HG03135 (cell line): Measurements from ENCODE around the gene TRDN.
"Not testable (repeated sequence)": the region's sequence is repeated elsewhere in the genome, so short reads cannot be mapped to it uniquely, and the experiment has no call there.

Experiments
- ATAC-seq: cut with Tn5 transposase; IDR thresholded peaks from one replicate; pipeline ENCODE4 v1.9.1; 2021; ENCODE audit warnings: mild to moderate bottlenecking, moderate library complexity; ENCODE audit not compliant: unreplicated experiment

Gene TRDN

DNA sequence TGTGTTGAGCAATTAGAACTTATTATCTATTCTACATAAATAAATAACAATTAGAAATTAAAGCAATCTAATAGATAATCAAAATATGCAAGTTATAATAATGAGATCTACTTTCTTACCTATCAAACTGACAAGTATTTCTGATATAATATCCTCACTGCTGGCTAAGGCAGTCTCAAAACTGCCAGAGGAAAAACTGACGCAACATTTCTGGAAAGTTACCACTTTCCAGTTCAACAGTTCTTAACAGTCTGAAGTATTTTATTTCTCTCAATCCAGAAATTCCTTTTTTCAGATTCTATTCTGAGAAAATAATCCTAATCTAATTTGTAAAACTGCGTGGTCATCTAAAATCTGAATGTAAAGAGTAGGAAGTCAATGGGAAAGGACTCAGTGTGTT is 121.0 kb downstream of the TRDN start:
- ATAC-seq, result no peak

DNA sequence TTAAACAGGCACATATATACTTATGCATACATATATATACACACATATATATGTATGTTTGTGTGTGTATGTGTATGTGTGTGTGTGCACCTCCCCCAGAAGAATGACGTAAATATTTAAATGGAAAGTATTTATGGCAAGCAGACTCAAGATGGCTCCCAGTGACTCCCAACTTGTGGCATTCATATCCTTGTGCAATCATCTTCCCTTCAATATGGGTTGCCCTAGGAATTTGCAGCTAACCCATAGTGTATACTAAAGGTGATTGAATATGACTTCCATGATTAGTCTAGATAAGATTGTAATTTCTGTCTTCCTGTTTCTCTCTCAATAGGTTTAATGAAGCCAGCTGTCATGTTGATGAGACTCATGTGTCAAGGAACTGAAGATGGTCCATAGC is 127.6 kb downstream of the TRDN start:
- ATAC-seq, result no peak

DNA sequence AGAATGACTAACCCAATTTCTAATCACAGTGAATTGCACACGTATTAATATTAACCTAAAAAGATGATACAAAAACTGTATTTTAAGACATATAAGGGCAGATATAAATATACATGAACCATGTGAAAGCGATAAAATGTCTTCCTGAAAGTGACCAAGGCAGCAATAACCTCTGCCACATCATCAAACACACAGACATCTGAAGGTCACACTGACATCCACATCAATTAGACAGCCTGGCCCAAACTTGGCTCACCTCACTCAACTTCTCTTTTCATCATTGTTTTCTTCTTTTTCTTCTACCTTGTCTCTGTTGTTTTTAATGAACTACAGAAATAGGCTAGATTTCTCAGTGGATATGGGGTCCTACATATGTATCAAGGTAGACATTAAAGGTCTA is 128.5 kb downstream of the TRDN start:
- no peak for ATAC-seq

DNA sequence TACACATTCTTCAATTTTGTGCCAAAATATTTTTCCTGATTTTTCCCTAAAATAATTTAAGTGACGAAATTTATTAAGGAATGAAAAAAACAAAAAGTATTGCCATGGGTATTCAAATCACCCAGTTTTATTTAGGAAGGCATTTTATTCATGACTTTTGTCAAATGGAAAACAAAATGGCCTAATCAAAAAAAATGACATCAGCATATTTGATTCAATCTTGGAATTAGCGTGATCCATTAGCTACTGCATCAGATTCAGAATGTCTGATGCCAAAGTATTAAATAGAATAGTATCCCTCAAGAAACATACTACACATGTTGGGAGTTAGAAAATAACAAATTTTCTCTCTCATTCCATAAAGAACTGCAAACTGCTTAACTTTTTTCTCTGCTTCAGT is 129.2 kb downstream of the TRDN start:
- no peak for ATAC-seq

DNA sequence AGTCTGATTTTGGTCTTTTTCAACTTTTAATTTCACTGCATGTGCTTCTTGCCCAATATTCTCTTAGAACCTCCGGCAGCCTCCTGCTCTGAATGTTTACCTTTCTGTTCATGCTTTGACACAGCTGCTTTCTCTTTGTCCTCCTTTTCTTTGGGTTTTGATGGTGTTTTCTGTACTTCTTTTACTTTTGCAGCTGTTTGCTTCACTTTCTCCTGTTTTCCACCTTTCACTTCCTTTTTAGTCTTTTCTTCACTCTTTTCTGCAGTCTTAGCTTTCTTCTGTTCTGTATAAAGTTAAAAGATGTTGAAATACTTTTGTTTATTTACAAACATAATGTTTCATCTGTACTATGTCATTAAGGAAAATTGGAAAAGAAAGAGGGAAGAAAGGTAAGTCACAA is 133.1 kb downstream of the TRDN start:
- ATAC-seq, result no peak

DNA sequence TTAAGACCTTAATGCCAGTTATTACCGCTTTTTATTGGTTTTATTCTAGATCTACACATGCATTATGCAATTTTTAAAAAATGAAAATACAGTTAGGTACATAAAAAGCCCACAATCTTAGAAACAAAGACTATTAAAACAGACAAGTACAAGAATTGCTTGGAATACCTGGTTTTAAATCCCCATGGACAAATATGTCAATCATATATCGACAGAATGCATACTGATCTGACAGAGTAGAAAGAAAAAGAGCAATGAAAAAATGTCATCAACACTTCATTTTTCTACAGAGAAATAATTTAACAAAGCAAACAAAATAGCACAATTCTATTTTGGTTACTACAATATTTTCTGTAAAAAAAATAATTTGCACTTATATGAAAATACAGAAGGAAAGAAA is 139.7 kb downstream of the TRDN start:
- ATAC-seq, result no peak

DNA sequence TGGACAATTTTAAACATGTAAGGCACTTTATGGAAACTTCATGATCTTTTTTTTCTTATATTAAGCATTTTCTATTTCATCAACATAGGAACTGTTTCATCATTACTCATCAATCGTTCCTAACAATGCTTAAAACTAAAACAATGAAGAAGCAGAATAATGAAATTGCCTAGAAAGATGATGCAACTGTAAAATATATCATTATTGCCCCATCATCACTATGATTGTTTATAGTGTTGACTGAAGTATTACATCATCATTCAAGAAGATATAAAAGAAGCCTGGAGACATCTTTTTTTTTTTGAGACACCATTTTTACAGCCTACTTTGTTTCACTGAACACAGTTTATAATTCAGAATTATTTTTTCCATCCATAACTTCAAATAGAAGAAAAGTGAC is 147.2 kb downstream of the TRDN start:
- no peak for ATAC-seq

DNA sequence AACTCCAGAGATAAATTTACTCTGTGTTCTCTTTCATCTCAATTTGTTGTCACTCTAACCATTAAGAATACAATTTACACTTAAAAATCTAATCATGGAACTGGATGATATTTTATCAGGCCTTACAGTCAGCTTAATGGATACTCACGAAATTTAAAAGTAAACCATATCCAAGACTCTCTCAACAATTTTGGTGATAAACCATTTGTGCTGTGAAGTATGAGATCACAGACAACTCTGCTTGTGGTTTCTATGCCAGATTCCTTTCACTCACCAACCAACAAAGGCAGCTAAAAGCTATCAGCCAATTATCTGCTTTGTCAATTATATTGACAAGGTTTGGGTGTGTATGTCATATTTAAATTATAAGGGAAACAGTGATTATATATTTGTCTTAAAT is 155.8 kb downstream of the TRDN start:
- no peak for ATAC-seq

DNA sequence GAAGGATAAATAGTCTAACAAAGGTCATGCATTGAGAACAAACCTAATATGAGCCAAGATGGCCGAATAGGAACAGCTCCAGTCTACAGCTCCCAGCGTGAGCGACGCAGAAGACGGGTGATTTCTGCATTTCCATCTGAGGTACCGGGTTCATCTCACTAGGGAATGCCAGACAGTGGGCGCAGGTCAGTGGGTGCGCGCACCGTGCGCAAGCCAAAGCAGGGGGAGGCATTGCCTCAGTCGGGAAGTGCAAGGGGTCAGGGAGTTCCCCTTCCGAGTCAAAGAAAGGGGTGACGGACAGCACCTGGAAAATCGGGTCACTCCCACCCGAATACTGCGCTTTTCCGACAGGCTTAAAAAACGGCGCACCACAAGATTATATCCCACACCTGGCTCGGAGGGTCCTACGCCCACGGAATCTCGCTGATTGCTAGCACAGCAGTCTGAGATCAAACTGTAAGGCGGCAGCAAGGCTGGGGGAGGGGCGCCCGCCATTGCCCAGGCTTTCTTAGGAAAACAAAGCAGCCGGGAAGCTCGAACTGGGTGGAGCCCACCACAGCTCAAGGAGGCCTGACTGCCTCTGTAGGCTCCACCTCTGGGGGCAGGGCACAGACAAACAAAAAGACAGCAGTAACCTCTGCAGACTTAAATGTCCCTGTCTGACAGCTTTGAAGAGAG is 164.6 kb downstream of the TRDN start:
- not testable (repeated sequence) for ATAC-seq

DNA sequence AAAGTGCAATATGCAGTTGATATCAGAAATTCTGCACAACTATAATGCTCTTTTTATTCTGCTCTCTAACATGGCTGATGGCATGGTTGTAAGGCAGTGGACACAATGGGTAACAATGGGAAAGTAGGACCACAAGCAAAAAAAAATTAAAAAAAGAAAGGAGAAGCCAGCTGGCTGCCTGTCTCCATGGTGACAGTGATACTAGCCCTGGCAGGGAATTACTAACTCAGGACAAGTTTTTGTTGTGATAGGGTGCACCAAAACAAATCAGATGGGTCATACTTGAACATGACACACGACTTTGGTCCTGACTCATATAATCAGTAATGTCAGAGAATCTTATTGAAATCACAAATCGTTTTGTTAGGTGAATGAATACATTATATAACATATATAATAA is 169.4 kb downstream of the TRDN start:
- no peak for ATAC-seq

DNA sequence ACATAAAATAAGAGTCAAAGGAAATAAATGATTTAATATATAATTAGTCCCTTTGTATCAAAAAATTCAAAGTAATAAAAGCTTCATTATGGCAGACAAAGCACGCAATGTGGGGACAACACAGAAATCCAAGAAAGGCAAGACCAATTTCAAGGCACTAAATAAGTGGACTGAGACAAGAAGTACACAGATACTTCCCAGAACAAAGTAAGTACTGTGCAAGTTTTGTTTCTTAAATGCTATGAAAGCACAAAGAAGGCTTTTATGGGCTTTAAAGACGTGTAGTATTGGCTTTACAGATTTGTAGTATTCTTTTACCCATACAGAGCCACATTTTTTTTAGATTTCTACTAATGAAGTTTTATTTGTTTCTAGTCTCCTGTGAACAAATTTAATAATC is 174.6 kb downstream of the TRDN start:
- ATAC-seq, result no peak

DNA sequence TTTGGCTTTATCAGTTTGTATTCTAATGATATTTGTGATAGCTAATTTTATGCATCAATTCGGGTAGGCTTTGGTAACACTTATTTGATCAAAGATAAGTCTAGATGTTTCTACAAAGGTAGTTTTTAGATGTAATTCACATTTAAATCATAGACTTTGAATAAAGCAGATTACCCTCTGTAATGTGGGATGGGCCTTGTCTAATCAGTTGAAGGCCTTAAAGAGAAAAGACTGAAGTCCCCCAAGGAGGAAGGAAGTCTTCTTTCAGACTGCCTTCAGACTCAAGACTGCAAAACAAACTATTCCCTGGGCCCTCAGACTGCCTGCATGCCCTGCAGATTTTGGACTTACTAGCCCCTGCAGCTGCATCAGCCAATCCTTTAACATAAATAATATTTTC is 178.5 kb downstream of the TRDN start:
- no peak for ATAC-seq

DNA sequence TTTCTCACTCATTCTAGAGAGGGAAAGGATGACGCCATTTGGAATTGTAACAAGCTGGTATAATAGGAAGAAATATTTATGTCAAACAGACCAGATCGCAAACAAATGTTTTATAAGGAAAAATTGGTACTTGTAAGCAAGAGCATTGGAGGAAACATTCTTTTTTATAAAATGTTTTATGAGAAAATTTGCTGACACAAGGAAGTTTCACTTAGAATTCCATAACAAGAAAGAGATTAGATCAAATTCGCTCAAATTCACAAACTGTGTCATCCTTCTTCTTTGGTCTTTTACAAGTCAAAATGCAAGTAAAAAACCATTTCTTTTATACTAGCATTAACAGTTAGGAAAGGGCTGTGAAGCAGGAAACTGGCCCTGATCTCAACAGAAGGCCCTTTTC is 179.9 kb downstream of the TRDN start:
- no peak for ATAC-seq

DNA sequence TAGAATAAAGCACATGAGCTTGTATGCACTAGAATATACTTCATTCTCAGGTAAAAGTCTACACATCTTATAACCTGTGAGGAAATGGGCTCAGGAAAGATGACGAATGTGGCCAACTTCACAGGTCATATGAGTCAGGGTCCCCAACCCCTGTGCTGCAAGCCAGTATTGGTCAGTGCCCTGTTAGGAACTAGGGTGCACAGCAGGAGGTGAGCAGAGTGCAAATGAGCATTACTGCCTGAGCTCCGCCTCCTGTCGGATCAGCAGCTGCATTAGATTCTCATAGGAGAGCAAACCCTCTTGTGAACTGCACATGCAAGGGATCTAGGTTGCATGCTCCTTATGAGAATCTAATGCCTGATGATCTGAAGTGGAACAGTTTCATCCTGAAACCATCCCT is 182.3 kb downstream of the TRDN start:
- no peak for ATAC-seq

DNA sequence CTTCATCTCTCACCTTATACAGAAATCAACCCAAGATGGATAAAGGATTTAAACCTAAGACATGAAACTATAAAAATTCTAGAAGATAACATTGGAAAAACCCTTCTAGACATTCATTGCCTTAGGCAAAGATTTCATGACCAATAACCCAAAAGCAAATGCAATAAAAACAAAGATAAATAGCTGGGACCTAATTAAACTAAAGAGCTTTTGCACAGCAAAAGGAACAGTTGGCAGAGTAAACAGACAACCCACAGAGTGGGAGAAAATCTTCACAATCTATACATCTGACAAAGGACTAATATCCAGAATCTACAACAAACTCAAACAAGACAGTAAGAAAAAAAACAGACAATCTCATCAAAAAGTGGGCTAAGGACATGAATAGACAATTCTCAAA is 183.7 kb downstream of the TRDN start:
- not testable (repeated sequence) for ATAC-seq

DNA sequence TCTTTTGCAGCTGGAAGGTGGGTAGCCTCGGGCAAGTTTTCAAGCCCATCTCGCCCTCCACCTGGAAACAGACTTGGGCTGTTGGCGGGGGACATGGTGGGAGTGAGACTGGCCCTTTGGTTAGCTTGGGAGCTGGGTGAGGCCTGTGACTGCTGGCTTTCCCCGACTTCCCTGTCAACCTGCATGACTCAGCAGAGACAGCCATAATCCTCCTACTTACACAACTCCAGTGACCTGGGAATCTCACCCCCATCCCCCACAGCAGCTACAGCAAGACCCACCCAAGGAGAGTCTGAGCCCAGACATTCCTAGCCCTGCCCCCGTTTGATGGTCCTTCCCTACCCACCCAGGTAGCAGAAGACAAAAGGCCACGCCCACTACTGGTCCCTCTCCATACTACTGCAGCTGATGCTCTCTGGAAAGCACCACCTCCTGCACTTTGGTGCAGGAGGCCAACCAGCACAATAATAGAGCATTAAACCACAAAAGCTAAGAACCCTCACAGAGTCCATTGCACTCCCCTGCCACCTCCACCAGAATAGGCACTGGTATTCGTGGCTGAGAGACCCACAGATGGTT is 188.4 kb downstream of the TRDN start:
- no peak for ATAC-seq

DNA sequence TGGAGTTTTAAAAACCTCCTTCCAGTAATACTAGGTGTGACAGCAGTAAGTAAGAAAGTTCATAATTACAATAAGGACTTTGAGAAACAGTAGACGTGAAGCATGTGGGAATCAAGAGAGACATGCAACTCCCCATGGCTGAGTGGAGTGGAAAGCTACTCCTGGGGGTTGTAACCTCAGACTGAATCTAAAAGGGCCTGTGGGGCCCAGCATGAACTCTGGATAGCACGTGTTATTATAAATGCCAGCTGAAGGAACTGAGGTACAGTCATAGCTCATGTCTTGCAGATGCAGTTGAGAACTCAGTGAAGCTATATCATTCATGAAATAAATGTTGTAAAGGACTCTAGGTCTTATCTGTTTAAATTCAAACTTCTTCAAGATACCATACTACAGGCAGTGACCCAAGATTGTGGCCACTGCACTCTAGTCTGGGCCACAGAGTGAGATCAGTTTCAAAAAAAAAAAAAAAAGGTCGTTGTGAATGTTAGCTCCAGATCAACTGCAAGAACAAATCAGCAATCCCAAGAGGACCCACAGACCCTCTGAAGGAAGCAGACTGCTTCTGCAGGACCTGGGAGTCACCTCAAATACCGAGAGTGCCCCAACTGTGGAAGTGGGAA is 189.3 kb downstream of the TRDN start:
- no peak for ATAC-seq

DNA sequence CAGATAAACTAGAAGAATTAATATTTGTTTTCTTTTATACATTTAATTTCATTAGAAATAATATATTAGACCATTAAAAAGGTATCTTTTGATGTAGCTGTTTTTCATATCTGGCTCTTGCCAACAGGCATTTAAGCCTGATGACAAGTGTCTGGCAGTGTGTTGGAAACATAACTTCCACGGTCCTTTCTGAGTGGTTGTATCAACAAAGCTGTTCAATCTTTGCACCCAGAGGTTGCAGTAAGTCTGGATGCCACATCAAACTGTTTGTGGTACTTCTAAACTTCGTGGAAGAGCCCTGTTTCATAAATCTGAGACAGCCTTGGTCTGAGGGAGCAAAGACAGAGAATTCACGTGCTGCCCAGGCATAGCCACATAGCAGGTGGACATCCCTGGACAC is 197.4 kb downstream of the TRDN start:
- no peak for ATAC-seq

DNA sequence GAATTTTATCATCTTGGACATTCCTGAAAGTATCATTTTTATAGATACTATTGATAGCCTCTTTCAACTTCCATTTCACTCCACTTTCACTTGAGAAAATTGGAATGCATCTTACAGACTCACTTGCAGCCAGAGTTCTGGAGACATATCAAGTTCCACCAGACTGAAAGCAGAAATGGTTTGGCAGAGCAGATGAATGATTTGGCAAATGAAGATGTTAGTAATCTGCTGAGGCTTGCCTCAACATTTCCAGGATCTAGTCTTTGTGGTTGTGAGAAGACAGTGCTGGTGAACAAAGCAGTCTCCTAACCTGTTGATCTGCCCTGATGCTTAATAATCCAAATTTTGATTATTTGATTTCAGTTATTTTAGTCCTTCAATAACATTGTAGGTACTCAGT is 202.6 kb downstream of the TRDN start:
- no peak for ATAC-seq

DNA sequence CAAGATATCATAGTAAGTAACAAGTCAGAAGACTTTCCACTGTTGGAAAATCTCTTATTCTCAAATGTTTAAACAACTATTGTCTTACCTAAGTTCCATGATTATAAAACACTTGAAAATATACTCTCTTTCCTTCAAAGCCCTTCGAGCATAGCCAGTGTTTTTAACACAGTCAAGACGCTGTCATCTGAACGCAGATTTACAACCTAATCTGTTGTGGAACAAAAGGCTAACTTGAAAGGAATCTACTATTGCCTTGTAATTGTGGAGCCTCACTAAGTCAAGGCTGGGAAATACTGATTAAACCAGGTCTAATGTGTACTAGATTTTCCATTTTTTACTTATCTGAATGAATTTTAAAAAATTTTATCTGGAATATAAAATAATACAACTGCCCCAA is 205.8 kb downstream of the TRDN start:
- no peak for ATAC-seq

DNA sequence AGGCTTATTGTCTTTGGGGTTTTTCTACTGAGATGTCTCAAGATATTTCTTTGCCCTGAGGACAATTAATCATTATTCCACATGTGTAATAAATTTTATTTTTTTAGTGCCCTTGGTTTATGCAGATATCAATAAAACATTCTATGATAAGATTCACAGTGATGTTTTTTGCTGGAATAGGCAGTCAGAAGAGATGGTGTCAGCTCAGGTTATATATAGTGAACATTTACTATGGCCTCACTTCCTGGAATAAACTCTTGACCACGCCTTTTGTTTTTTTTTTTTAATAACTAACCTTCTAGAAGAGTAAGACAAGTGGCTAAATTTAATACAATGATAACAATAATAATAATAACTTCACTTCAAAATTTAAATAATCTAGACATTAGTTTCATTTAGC is 209.7 kb downstream of the TRDN start:
- no peak for ATAC-seq

DNA sequence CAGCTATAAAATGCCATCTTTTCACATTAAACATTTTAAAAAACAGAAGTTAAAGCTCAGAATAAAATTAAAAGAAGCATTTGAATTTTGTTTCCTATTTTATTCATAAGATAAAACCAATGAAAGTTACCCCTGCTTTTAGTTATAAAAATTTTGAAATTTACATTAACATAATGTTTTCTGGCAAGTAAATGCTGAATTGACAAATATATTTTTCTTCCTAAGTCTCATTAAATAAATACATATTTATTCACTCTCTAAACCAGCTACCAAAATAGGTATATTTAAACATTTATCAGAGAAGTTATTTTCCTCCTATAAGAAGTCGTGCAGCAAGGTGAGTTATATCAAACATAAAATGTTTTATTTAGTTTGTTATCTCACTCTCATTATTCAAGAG is 213.6 kb downstream of the TRDN start:
- no peak for ATAC-seq

DNA sequence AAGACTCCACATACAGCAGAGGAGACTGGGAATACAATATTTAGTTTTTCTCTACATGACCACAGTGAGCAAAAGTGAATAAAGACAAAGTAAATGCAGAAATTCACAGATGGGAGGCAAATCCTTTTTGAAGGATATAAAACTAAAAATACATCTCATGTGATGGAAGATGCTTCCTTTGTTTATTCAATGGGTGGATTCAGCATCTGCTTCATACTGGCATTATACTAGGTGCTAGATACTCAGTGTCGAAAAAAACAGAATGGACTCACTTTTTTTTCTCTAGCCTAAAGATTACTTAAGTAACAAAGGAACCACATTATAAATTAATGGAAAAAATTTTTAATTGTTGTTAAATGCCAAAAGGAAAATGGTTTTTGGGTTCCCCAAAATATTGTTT is 216.2 kb downstream of the TRDN start:
- no peak for ATAC-seq
